NCI-H1048 (cell line): Measurements from ENCODE around the gene PTF1A.
"Not testable (repeated sequence)": the region's sequence is repeated elsewhere in the genome, so short reads cannot be mapped to it uniquely, and the experiment has no call there.

Experiments
- DNase-seq: peaks from one replicate; lab custom pipeline; 2025; lab: John Stamatoyannopoulos, UW

Gene PTF1A

GRCh38 chr10:23203369-23204325, 11.5 kb downstream of the PTF1A start:
- DNase-seq, result no peak

- no peak for DNase-seq
These were observed 12.7 kb downstream of the PTF1A start for GRCh38 chr10:23204773-23205172.

GRCh38 chr10:23205972-23206642, 14.0 kb downstream of the PTF1A start:
- no peak for DNase-seq

- DNase-seq, result no peak
These were observed 25.4 kb downstream of the PTF1A start for GRCh38 chr10:23217471-23217870.

GRCh38 chr10:23230582-23230981, 38.5 kb downstream of the PTF1A start:
- DNase-seq, result no peak

GRCh38 chr10:23238015-23238414, 45.9 kb downstream of the PTF1A start:
- DNase-seq, result no peak

- not testable (repeated sequence) for DNase-seq
These were observed 49.7 kb downstream of the PTF1A start for GRCh38 chr10:23241779-23242178.
